ENCODE data around the gene TMEM52. TPM values are rescaled to one million over a fixed set of nuclear protein-coding genes. Genes with fewer than 3 reads are reported as not detected.
A peak's percentile ranks its signal among the peaks of the same experiment; 100 is the strongest.

TMEM52 gene
- total RNA-seq, 1 experiment from 2014 or later, result 9.6 TPM

- no peaks in the 10 kb centered on the region for H3K36me3 Mint-ChIP-seq (ENCODE audit: insufficient read depth in 1 of 3, low read depth in 3 of 3)
- WGBS (ENCODE audit: extremely low coverage, insufficient read length, low lambda C conversion rate), result no CpG with 5 or more reads among the region's 22 CpGs
- H3K27ac Mint-ChIP-seq, result no peak overlapping the region; a peak in 1 of 7 replicates
- peak; percentile 25 for DNase-seq
- Histone ChIP-seq H3K18ac (ENCODE audit: insufficient read length, low read depth, low read length) (no peak overlapping the region), H4K8ac (replicated peaks; ENCODE audit: insufficient read length, low read depth, low read length) (no peak overlapping the region), H3K27ac (ENCODE audit: insufficient read length, low read depth, low read length) (no peak overlapping the region), H3K14ac (ENCODE audit: insufficient read depth, low read length) (no peak overlapping the region; the same call in 1 of the 2 replicates), H3K23ac (ENCODE audit: insufficient read length, low read depth, low read length) (no peak overlapping the region), H2AFZ (ENCODE audit: low read length) (no peak overlapping the region), H3K4me1 (ENCODE audit: insufficient read depth, low read length) (no peaks in the 10 kb centered on the region), H3K9me3 (ENCODE audit: control insufficient read depth, low read depth, low read length) (no peaks in the 10 kb centered on the region), H2BK20ac (ENCODE audit: low read depth, low read length, poor library complexity, severe bottlenecking) (no peak overlapping the region), H3T11ph (ENCODE audit: low read length) (no peak overlapping the region), H3K23me2 (ENCODE audit: insufficient read length, low read depth, low read length, poor library complexity, severe bottlenecking) (peaks cover 6% of the 10 kb centered on the region), H4K91ac (ENCODE audit: insufficient read length, low read depth, low read length) (no peak overlapping the region), H3K27me3 (ENCODE audit: insufficient read depth, low read length) (no peaks in the 10 kb centered on the region), H4K5ac (ENCODE audit: insufficient read length, low read depth, low read length) (no peak overlapping the region), H3K79me1 (ENCODE audit: insufficient read depth, low read depth, low read length, poor library complexity, severe bottlenecking) (no peaks in the 10 kb centered on the region), H2BK15ac (ENCODE audit: low read depth, low read length) (no peak overlapping the region), H2BK120ac (ENCODE audit: low read depth, low read length, poor library complexity, severe bottlenecking) (no peak overlapping the region), H3K4me2 (ENCODE audit: insufficient read depth, insufficient read length, low read length) (no peak overlapping the region), H3K56ac (ENCODE audit: insufficient read length, low read depth, low read length) (no peak overlapping the region), H2BK5ac (ENCODE audit: insufficient read length, low read length) (no peak overlapping the region), H2BK12ac (ENCODE audit: insufficient read length, low read depth, low read length) (no peak overlapping the region), H4K20me1 (ENCODE audit: control insufficient read depth, insufficient read depth, insufficient read length) (no peaks in the 10 kb centered on the region), H3K4ac (ENCODE audit: low read depth, low read length) (no peak overlapping the region), H3K79me2 (ENCODE audit: insufficient read depth, low read length) (no peaks in the 10 kb centered on the region), H3K9ac (ENCODE audit: extremely low read depth, insufficient read length, low read length) (no peak overlapping the region), H2AK5ac (ENCODE audit: insufficient read length, low read length) (no peak overlapping the region)
- H3K4me1 Mint-ChIP-seq, result peaks cover 16 to 30% of the 10 kb centered on the region in 2 experiments
- no peaks in the 10 kb centered on the region for H3K9me3 Mint-ChIP-seq
- peaks cover 2% of the 10 kb centered on the region; the same call in 1 of the 2 replicates for H3K27me3 Mint-ChIP-seq (ENCODE audit: low read depth)
- H3K4me3 Mint-ChIP-seq, result peak overlapping the region in 1 of 2 experiments; percentile 72; a peak in 1 of 5 replicates
- TF ChIP-seq CTCF (conservative IDR thresholded peaks at IDR 0.05), result no peak
Measured at GRCh38 chr1:1910651-1911331, 8.3 kb downstream of the TMEM52 start.

All from H9 (cell line).